K562 (cell line): ENCODE results near the gene ITPR1. TPM values are rescaled to one million over a fixed set of nuclear protein-coding genes. Genes with fewer than 3 reads are reported as not detected.

Experiments
- ATAC-seq: fragments of 200-7000 bp; cut with Tn5 transposase; 3 replicates; pipeline ENCODE4 v1.9.1; 2020; ENCODE audit warnings: moderate library complexity
- BruUV-seq: library from RNA; stranded (reverse); fragments of 400-500 nt; replicated peaks from 2 replicates; lab custom pipeline; 2021; lab: Mats Ljungman, UMichigan
- CTCF ChIA-PET: fragments of 300-600 bp; formaldehyde crosslinking; extraction: SDS; loops from one replicate; lab custom pipeline; 2021; ENCODE audit warnings: low intra/inter-chr PET ratio; lab: Yijun Ruan, JAX
- POLR2A ChIA-PET: fragments of 300-600, 350-650 bp; sonication (Branson Sonifier 250); formaldehyde crosslinking; extraction: SDS; loops from one replicate; lab custom pipeline; 2021; ENCODE audit warnings: antibody characterized with exemption, inconsistent platforms; lab: Yijun Ruan, JAX
- DNase-seq, 4 experiments: peaks; one replicate each; pipeline versions ENCODE4 v3.0.0 to v3.0.0-alpha.2; 2011 to 2018; ENCODE audit warnings: low spot score in 3 of 4, mixed read lengths in 3 of 4; ENCODE audit errors: extremely low read depth in 1 of 4
- FAIRE-seq: peaks from 2 replicates; lab custom pipeline; 2011; peaks lifted over from hg19 to GRCh38; lab: Jason Lieb, UNC
- H2AFZ ChIP-seq: 2 replicates; pipeline ENCODE4 v1.6.0; 2011; ENCODE audit warnings: low read depth, low read length, control low read depth, inconsistent platforms
- H3K27ac ChIP-seq: fragments of 200-600 bp; 3 replicates; pipeline ENCODE4 v1.8.0; 2011; ENCODE audit warnings: low read depth, mild to moderate bottlenecking, control low read depth, inconsistent platforms, low read length, moderate library complexity, mixed read lengths; ENCODE audit errors: extremely low read depth
- H3K27me3 ChIP-seq, 2 experiments: fragments of 300-600 bp in 1 of 2; 2 replicates in 1 of 2; 3 replicates in 1 of 2; pipeline versions ENCODE4 v1.6.0 to v1.8.0; 2011; ENCODE audit warnings: inconsistent platforms in 2 of 2, low read length in 2 of 2, mild to moderate bottlenecking in 1 of 2, mixed read lengths in 1 of 2, moderate library complexity in 1 of 2; ENCODE audit not compliant: control insufficient read depth in 2 of 2, insufficient read depth in 2 of 2
- H3K36me3 ChIP-seq: fragments of 300-600 bp; 3 replicates; pipeline ENCODE4 v1.8.0; 2011; ENCODE audit warnings: mild to moderate bottlenecking, low read length, inconsistent platforms; ENCODE audit not compliant: control insufficient read depth, insufficient read depth
- H3K4me1 ChIP-seq, 2 experiments: fragments of 200-600 bp in 1 of 2; replicated peaks in 1 of 2; 2 replicates in 1 of 2; 3 replicates in 1 of 2; pipeline versions ENCODE4 v1.5.1 to v1.8.0; 2011; ENCODE audit warnings: inconsistent platforms in 2 of 2, low read length in 2 of 2, mild to moderate bottlenecking in 1 of 2, mixed read lengths in 1 of 2, moderate library complexity in 1 of 2; ENCODE audit not compliant: control insufficient read depth in 2 of 2, insufficient read depth in 2 of 2
- H3K4me2 ChIP-seq: 2 replicates; pipeline ENCODE4 v1.6.1; 2011; ENCODE audit warnings: low read length, control low read depth, inconsistent platforms, mixed read lengths; ENCODE audit not compliant: insufficient read depth
- H3K4me3 ChIP-seq: fragments of 200-600 bp; sonication (generic), shearing (Covaris generic); 2 replicates; pipeline ENCODE4 v1.5.1; 2016; ENCODE audit warnings: control low read depth, inconsistent platforms
- H3K79me2 ChIP-seq: fragments of 200-600 bp; 3 replicates; pipeline ENCODE4 v1.8.0; 2011; ENCODE audit warnings: low read length, inconsistent platforms; ENCODE audit not compliant: control insufficient read depth, insufficient read depth
- H3K9ac ChIP-seq, 2 experiments: 2 replicates each; pipeline versions ENCODE4 v1.6.0 to v1.6.1; 2011; ENCODE audit warnings: low read depth in 2 of 2, low read length in 2 of 2, control low read depth in 1 of 2, inconsistent platforms in 1 of 2, mild to moderate bottlenecking in 1 of 2, mixed read lengths in 1 of 2; ENCODE audit not compliant: insufficient read depth in 1 of 2
- H3K9me1 ChIP-seq: one replicate; pipeline ENCODE4 v1.6.0; 2011; ENCODE audit warnings: inconsistent platforms, mild to moderate bottlenecking, low read length, moderate library complexity; ENCODE audit not compliant: control insufficient read depth, insufficient read depth
- H3K9me3 ChIP-seq: replicated peaks from 2 replicates; pipeline ENCODE4 v1.5.1; 2011; ENCODE audit warnings: low read depth, low read length, inconsistent platforms; ENCODE audit not compliant: control insufficient read depth, insufficient read depth
- H4K20me1 ChIP-seq: replicated peaks from 2 replicates; pipeline ENCODE4 v1.6.1; 2011; ENCODE audit warnings: low read length, inconsistent platforms, mixed read lengths; ENCODE audit not compliant: control insufficient read depth, insufficient read depth
- ARID3B ChIP-seq: fragments of 250-450 bp; sonication (Bioruptor Pico); IDR thresholded peaks from 2 replicates; pipeline ENCODE4 v1.4.0; 2020; ENCODE audit warnings: borderline replicate concordance
- BRD4 ChIP-seq: fragments of 200-600 bp; sonication (generic); IDR thresholded peaks from 2 replicates; pipeline ENCODE4 v1.6.1; 2017; ENCODE audit warnings: inconsistent platforms
- FOXK2 ChIP-seq, 2 experiments: fragments of 450-650 bp; IDR thresholded peaks in 1 of 2; conservative IDR thresholded peaks in 1 of 2; 2 replicates each; pipeline ENCODE4 v1.6.1; 2016; ENCODE audit warnings: low read depth in 2 of 2, mild to moderate bottlenecking in 1 of 2
- SAFB2 ChIP-seq: fragments of 200-400 bp; formaldehyde crosslinking; IDR thresholded peaks from 2 replicates; pipeline ENCODE4 v1.6.1; 2018; ENCODE audit warnings: borderline replicate concordance, low read length, low read depth, moderate library complexity; ENCODE audit not compliant: severe bottlenecking
- ZNF311 ChIP-seq: fragments of 250-450 bp; sonication (Bioruptor Pico); IDR thresholded peaks from 2 replicates; pipeline ENCODE4 v1.4.0; 2020; ENCODE audit warnings: mild to moderate bottlenecking, moderate library complexity
- WGBS: fragments of 100-300 bp; shearing (Covaris generic); methylation state at CpG from one replicate; pipeline ENCODE4 v1.1.6; 2016; ENCODE audit warnings: low coverage, mixed read lengths; ENCODE audit not compliant: insufficient coverage; ENCODE audit errors: missing lambda C conversion rate; 5-methylcytosine and 5-hydroxymethylcytosine counted together
- in situ Hi-C: fragments of 300-500 bp; cut with MboI; formaldehyde crosslinking; loops from 4 replicates; pipeline ENCODE4 v1.15.0; 2018; ENCODE audit warnings: inconsistent platforms, mixed read lengths
- intact Hi-C: fragments of 100-400 bp; cut with micrococcal nuclease; formaldehyde crosslinking; loops from 2 replicates; pipeline ENCODE4 v1.14.2; 2022
- polyA plus RNA-seq, 8 experiments: library from polyadenylated mRNA; depleted of rRNA in 4 of 8; stranded (reverse) in 5 of 8; unstranded in 3 of 8; fragments of >200 nt; fragmentation: Nextera tagmentation in 2 of 8; fragmentation: Illumina TruSeq in 1 of 8; extraction: Ambion mirVana in 2 of 8; extraction: Trizol in 1 of 8; gene quantifications; 2 replicates each; pipeline versions ENCODE4 v1.2.1 to v1.2.3, GENCODE V29; 2011 to 2014; ENCODE audit warnings: inconsistent platforms in 1 of 8, missing spikeins in 1 of 8
- total RNA-seq, 7 experiments: library from RNA; depleted of rRNA in 6 of 7; stranded (reverse); fragments of >200 nt in 6 of 7; fragmentation: Illumina TruSeq in 2 of 7; extraction: Trizol in 2 of 7; gene quantifications; 2 replicates each; pipeline versions ENCODE4 v1.2.1 to v1.2.3, GENCODE V29; 2011 to 2021; ENCODE audit warnings: low replicate concordance in 1 of 7
- TF ChIP-seq, protein P1 (sequence below): fragments of 450-650 bp; formaldehyde crosslinking; IDR thresholded peaks from 2 replicates; pipeline ENCODE4 v1.4.0; 2020; ENCODE audit warnings: mild to moderate bottlenecking, mixed read lengths

The ITPR1 gene
- total and polyA plus RNA-seq, 9 of the 15 experiments (the other 6 are each of a cell fraction or from before 2014, with no cell fraction given) = 22.4 to 40.0 (median 27.4) TPM

DNA sequence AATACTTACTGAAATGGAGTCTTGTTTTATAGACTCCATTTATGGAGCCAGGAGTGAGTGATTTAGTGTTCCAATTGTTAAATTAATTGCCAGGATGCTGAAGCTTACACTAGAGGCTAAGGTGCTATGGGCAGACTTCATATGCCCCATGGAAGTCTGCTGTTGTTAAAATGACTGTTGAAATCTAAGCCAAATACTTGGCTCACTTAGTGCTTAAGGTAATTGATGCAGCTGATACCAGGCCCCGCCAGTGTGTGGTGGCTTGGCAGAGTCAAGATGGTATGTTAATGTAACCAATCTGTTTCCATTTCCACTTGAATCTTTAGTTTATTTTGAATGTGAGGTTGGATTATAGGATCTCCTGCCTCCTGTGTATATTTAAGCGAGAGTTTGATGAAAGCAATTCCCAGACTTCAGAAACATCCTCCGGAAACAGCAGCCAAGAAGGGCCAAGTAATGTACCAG, 187.1 kb downstream of the ITPR1 start:
- Histone ChIP-seq H3K9me1 (no peaks in the 10 kb centered on the region), H3K4me3 (no peak overlapping the region), H2AFZ (no peak overlapping the region), H3K9ac (no peak overlapping the region), H3K79me2 (no peaks in the 10 kb centered on the region), H3K4me1 (no peaks in the 10 kb centered on the region), H3K9me3 (no peaks in the 10 kb centered on the region), H3K4me2 (no peak overlapping the region), H4K20me1 (no peaks in the 10 kb centered on the region), H3K27me3 (no peaks in the 10 kb centered on the region), H3K27ac (no peak overlapping the region), H3K36me3 (peaks cover 5% of the 10 kb centered on the region; the same call in 1 of the 3 replicates)
- FAIRE-seq = no peak
- no TSS peak for BruUV-seq
- DNase-seq = no peak
- TF ChIP-seq SAFB2 = no peak
- TF ChIP-seq, protein P1, sequence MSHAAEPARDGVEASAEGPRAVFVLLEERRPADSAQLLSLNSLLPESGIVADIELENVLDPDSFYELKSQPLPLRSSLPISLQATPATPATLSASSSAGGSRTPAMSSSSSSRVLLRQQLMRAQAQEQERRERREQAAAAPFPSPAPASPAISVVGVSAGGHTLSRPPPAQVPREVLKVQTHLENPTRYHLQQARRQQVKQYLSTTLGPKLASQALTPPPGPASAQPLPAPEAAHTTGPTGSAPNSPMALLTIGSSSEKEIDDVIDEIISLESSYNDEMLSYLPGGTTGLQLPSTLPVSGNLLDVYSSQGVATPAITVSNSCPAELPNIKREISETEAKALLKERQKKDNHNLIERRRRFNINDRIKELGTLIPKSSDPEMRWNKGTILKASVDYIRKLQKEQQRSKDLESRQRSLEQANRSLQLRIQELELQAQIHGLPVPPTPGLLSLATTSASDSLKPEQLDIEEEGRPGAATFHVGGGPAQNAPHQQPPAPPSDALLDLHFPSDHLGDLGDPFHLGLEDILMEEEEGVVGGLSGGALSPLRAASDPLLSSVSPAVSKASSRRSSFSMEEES (CRISPR knock-in tag) = no peak
- TF ChIP-seq FOXK2 (conservative IDR thresholded peaks at IDR 0.05 in 1 of 2, IDR thresholded peaks at IDR 0.05 in 1 of 2; ENCODE audit: low read depth in 2 of 2) = no peak
- TF ChIP-seq BRD4 = no peak
- TF ChIP-seq ARID3B = no peak
- TF ChIP-seq ZNF311 (CRISPR knock-in tag) = no peak
- ATAC-seq = no peak
- CTCF ChIA-PET = no interaction called here
- POLR2A ChIA-PET = no interaction called here
- in situ Hi-C loops = no loop called here
- WGBS = 71% methylated on average over 3 of the region's 3 CpGs
- intact Hi-C loops = no loop called here
